HG02610 (cell line): ENCODE results near the gene SBF1.
"Not testable (repeated sequence)": the region's sequence is repeated elsewhere in the genome, so short reads cannot be mapped to it uniquely, and the experiment has no call there.

ENCODE experiments used
- ATAC-seq: cut with Tn5 transposase; IDR thresholded peaks from one replicate; pipeline ENCODE4 v1.9.1; 2021; ENCODE audit warnings: mild to moderate bottlenecking, moderate library complexity; ENCODE audit not compliant: unreplicated experiment

Gene SBF1

GRCh38 chr22:50434849-50435248 lies 40.0 kb downstream of the SBF1 start:
- no peak for ATAC-seq

- not testable (repeated sequence) for ATAC-seq
Observed at GRCh38 chr22:50432877-50433510, 41.8 kb downstream of the SBF1 start.

DNA sequence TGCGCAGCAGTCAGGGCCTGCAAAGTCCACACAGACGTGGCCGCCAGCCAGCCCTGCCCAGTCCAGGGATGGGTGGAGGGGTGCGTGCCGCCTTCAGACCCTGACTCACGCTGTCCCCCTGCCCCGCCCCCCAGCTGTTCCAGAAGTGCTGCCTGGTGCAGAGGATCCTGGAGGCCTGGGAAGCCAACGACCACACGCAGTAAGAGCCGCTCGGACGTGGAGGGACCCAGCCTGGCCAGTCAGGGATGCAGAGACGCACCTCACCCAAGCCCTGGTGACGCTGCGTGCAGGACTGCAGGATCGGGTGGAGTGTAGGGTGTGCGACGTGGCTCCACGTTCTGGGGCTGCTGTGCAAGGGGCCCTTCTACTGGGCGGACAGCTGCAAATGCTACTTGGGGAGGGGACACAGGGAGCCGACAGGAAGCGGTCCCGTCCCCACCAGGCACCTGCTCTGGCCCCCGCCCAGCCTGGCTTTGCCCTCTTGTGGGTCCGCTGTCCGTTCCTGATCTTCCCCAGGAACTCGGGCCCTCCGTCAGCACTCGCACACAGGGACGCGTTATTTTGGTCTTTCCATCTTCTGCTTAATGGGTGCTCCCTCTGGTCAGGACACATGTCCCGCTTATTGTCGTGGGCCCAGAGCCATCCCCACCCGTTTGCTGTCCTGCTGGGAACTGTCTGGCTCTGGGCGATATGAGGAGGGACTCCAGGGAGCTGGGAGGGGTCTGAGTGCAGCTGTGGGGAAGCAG lies 42.5 kb downstream of the SBF1 start:
- no peak for ATAC-seq

- ATAC-seq, result no peak
Observed at GRCh38 chr22:50425179-50425916, 49.5 kb downstream of the SBF1 start.

DNA sequence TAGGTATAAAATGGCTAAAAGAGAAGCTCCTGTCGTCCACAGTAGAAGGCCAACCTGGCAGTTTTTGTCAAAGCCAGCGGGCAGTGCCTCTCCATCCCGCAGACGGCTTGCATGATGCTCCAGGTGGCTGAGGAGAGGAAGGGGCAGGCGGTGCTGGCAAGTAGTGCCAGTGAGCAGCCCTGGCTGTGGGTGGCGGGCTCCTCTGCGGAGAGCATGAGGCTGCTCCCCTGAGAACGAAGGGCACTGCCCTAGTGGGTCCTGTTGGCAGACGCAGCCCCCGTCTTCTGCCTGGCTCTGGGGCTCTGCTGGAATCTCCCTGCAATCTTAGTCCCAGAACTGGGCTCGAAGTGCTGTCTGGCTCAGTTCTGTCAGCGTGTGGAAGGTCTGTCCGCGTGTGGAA lies 50.9 kb downstream of the SBF1 start:
- ATAC-seq, result no peak

GRCh38 chr22:50422961-50423815 lies 51.6 kb downstream of the SBF1 start:
- no peak for ATAC-seq

DNA sequence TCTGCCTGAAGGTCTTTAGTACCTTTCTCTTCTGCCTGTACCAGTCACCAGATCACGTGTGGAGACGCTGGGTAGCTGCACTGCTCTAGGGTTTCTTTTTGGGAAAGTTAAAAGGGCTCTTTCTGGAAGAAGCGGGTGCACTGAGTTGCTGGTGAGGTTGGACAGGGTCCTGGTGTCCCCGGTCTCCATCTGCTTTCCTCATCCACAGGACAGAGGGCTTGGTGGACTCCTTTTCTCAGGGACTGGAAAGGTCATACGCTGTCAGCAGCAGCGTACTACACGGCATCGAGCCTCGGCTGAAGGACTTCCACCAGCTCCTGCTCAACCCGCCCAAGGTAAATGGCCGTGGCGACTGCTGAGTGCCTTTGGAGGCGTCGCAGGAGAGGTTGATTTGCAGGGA lies 52.8 kb downstream of the SBF1 start:
- ATAC-seq, result no peak

- no peak for ATAC-seq
Observed at GRCh38 chr22:50420581-50420980, 54.3 kb downstream of the SBF1 start.

- no peak for ATAC-seq
Observed at GRCh38 chr22:50420015-50420414, 54.8 kb downstream of the SBF1 start.

- ATAC-seq, result no peak
Observed at GRCh38 chr22:50419116-50419515, 55.7 kb downstream of the SBF1 start.

GRCh38 chr22:50418624-50419023 lies 56.2 kb downstream of the SBF1 start:
- no peak for ATAC-seq

- no peak for ATAC-seq
Observed at GRCh38 chr22:50417411-50418210, 57.2 kb downstream of the SBF1 start.

DNA sequence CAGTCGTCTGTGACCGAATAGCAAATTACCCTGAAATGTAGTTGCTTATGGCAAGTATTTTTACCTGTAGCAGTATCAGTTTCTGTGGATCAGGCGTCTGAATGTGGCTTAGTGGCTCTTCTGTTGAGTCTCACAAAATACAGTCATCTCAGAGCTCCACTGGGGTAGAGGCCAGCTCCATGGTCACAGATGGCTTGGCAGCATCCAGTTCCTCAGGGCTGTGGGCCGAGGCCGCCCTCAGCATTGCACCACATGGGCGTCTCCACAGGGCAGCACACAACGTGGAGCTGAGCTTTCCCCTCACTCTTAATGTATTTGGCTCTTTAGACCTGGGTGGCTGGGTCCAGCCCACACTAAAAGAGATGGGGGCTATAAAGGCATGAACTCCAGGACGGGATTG lies 57.8 kb downstream of the SBF1 start:
- no peak for ATAC-seq

- ATAC-seq, result no peak
Observed at GRCh38 chr22:50415426-50415825, 59.4 kb downstream of the SBF1 start.

GRCh38 chr22:50414476-50415248 lies 60.2 kb downstream of the SBF1 start:
- ATAC-seq, result no peak

DNA sequence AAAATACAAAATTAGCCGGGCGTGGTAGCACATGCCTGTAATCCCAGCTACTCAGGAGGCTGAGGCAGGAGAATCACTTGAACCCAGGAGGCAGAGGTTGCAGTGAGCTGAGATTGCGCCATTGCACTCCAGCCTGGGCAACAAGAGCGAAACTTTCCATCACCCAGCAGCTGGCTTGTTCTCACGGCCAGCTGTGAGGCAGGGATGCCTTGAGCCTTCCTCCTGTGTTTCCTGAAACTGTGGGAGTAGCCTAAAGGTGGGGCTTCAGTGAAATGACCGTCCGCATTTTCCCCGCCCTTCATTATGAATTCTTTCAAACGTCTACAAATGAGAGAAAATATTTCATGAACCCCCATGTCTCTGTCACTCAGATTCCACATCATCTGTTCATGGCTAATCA lies 65.9 kb downstream of the SBF1 start:
- ATAC-seq, result not testable (repeated sequence)

- ATAC-seq, result no peak
Observed at GRCh38 chr22:50408311-50408710, 66.5 kb downstream of the SBF1 start.

DNA sequence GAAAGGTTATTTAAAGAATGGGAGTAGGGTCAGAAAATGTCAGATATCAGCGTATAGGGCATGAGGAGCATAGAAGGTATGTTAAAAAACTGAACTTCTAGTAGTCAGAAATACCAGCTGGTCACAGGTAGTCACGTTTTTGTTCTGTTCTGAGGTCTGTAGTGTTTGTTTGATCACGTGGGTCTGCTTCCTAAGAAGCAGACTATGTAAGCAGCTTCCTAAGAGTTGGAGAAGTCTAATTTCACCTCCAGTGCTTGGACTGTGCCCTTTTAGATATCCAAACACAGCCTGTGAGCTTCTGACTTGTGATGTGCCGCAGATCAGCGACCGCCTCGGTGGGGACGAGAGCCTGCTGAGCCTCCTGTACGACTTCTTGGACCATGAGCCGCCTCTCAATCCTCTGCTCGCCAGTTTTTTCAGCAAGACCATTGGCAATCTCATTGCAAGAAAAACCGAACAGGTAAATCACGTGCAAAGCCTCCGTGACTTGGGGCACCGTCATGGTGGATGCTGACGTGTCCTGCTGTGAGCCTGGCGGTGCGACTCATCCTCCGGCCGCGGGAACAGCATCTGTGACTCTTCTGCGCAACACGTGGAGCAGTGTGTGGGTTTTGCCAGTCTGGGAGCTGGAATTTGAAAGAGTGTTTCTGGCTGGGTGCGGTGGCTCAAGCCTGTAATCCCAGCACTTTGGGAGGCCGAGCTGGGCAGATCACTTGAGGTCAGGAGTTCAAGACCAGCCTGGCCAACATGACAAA lies 68.2 kb downstream of the SBF1 start:
- no peak for ATAC-seq

DNA sequence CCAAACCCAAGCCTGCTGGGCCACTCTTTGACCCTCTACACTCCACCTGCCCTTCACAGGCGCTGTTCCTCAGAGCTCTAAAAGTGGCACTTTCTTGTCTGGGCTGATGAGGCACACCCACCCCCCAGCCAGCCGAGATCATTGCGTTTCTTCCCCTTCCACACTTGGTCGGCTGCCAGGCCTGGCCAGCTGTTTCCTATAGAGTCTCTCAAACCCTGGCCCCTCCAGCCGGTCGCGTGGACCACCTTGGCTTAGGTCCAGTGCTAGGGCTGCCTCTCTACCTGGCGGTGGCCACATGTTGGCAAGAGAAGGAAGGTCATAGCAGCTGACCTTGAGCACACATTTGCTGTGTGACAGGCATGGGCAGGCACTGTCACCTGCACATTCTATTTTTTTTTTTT lies 71.1 kb downstream of the SBF1 start:
- no peak for ATAC-seq
